Superior temporal gyrus (tissue), 1 donor: ENCODE data around the gene FDX2.
A peak's percentile ranks its signal among the peaks of the same experiment; 100 is the strongest.
"Not testable (repeated sequence)": the region's sequence is repeated elsewhere in the genome, so short reads cannot be mapped to it uniquely, and the experiment has no call there.

Experiments
- DNase-seq: peaks from one replicate; pipeline ENCODE4 v3.0.0-alpha.2; 2016; ENCODE audit errors: extremely low spot score

The FDX2 gene

GRCh38 chr19:10284065-10284959, 31.5 kb downstream of the FDX2 start:
- no peak for DNase-seq

- no peak for DNase-seq
Measured at GRCh38 chr19:10283301-10284064, 32.3 kb downstream of the FDX2 start.

- DNase-seq: not testable (repeated sequence)
Measured at GRCh38 chr19:10282043-10282442, 33.8 kb downstream of the FDX2 start.

- DNase-seq: no peak
Measured at GRCh38 chr19:10279737-10280442, 35.9 kb downstream of the FDX2 start.

GRCh38 chr19:10278935-10279334, 36.9 kb downstream of the FDX2 start:
- no peak for DNase-seq

- DNase-seq: no peak
Measured at GRCh38 chr19:10277795-10278589, 37.8 kb downstream of the FDX2 start.

GRCh38 chr19:10274589-10274988, 41.2 kb downstream of the FDX2 start:
- DNase-seq: no peak

- DNase-seq: no peak
Measured at GRCh38 chr19:10271543-10272086, 44.2 kb downstream of the FDX2 start.

GRCh38 chr19:10270616-10271394, 45.0 kb downstream of the FDX2 start, which contains the start of gene ICAM1:
Gene ICAM1 (plus strand): TSS chr19:10271120. CDS start chr19:10271160, 40 bp downstream.
- no peak for DNase-seq

- no peak for DNase-seq
Measured at GRCh38 chr19:10270180-10270615, 45.6 kb downstream of the FDX2 start.

- peak; percentile 74 for DNase-seq
Measured at GRCh38 chr19:10269333-10270179, 46.3 kb downstream of the FDX2 start.

- DNase-seq: no peak
Measured at GRCh38 chr19:10268071-10268470, 47.7 kb downstream of the FDX2 start.

- DNase-seq: no peak
Measured at GRCh38 chr19:10266706-10267105, 49.1 kb downstream of the FDX2 start.

- DNase-seq: no peak
Measured at GRCh38 chr19:10262771-10263170, 53.0 kb downstream of the FDX2 start.

- DNase-seq: peak; percentile 24
Measured at GRCh38 chr19:10260141-10260584, 55.7 kb downstream of the FDX2 start.
